HepG2 (cell line): ENCODE results near the gene RAB20. TPM values are rescaled to one million over a fixed set of nuclear protein-coding genes. Genes with fewer than 3 reads are reported as not detected.
A peak's percentile ranks its signal among the peaks of the same experiment; 100 is the strongest.

Experiments used
- BCL3 ChIP-seq: sonication (generic); formaldehyde crosslinking; IDR thresholded peaks from 2 replicates; pipeline ENCODE4 v1.5.1; 2020; ENCODE audit warnings: mild to moderate bottlenecking, missing genetic modification reagents, moderate library complexity
- CREM ChIP-seq, 2 experiments: sonication (generic) in 1 of 2; formaldehyde crosslinking in 1 of 2; IDR thresholded peaks; 2 replicates each; pipeline versions ENCODE4 v1.4.0 to v1.6.1; 2016 to 2020; ENCODE audit warnings: antibody characterized with exemption in 1 of 2, mild to moderate bottlenecking in 1 of 2, missing genetic modification reagents in 1 of 2
- HMGA1 ChIP-seq: sonication (generic); formaldehyde crosslinking; conservative IDR thresholded peaks from 2 replicates; pipeline ENCODE4 v1.4.0; 2020; ENCODE audit warnings: missing genetic modification reagents
- HNF4G ChIP-seq, 2 experiments: sonication (generic) in 1 of 2; formaldehyde crosslinking in 1 of 2; IDR thresholded peaks; 2 replicates each; pipeline versions ENCODE4 v1.4.0 to v1.6.1; 2011 to 2020; ENCODE audit warnings: borderline replicate concordance in 2 of 2, low read depth in 2 of 2, mild to moderate bottlenecking in 2 of 2, low read length in 1 of 2, missing genetic modification reagents in 1 of 2, moderate library complexity in 1 of 2
- KDM4B ChIP-seq: sonication (generic); formaldehyde crosslinking; IDR thresholded peaks from 2 replicates; pipeline ENCODE4 v1.4.0; 2020; ENCODE audit warnings: missing genetic modification reagents
- MED8 ChIP-seq: sonication (generic); formaldehyde crosslinking; IDR thresholded peaks from 2 replicates; pipeline ENCODE4 v1.8.1; 2023; ENCODE audit warnings: mild to moderate bottlenecking, missing genetic modification reagents; ENCODE audit not compliant: insufficient replicate concordance
- NFIC ChIP-seq: IDR thresholded peaks from 2 replicates; pipeline ENCODE4 v1.6.1; 2012; ENCODE audit warnings: mild to moderate bottlenecking, low read length, inconsistent platforms
- NONO ChIP-seq, 2 experiments: fragments of 450-650 bp in 1 of 2; sonication (generic) in 1 of 2; formaldehyde crosslinking in 1 of 2; IDR thresholded peaks in 1 of 2; conservative IDR thresholded peaks in 1 of 2; 2 replicates each; pipeline versions ENCODE4 v1.6.1 to v1.8.0; 2017 to 2022; ENCODE audit warnings: mild to moderate bottlenecking in 1 of 2, missing genetic modification reagents in 1 of 2, moderate library complexity in 1 of 2
- NR2F6 ChIP-seq, 2 experiments: IDR thresholded peaks; 2 replicates each; pipeline ENCODE4 v1.6.1; 2016; ENCODE audit warnings: antibody characterized with exemption in 1 of 2, mild to moderate bottlenecking in 1 of 2
- NR3C1 ChIP-seq: sonication (generic); formaldehyde crosslinking; IDR thresholded peaks from 2 replicates; pipeline ENCODE4 v1.4.0; 2020; ENCODE audit warnings: missing genetic modification reagents
- ONECUT2 ChIP-seq: sonication (generic); formaldehyde crosslinking; IDR thresholded peaks from 2 replicates; pipeline ENCODE4 v1.4.0; 2020; ENCODE audit warnings: missing genetic modification reagents
- PBX2 ChIP-seq: IDR thresholded peaks from 2 replicates; pipeline ENCODE4 v1.6.1; 2016; ENCODE audit warnings: control low read depth
- SATB2 ChIP-seq: sonication (generic); formaldehyde crosslinking; IDR thresholded peaks from 2 replicates; pipeline ENCODE4 v1.5.0; 2020; ENCODE audit warnings: missing genetic modification reagents
- SMARCE1 ChIP-seq: fragments of 450-650 bp; IDR thresholded peaks from 2 replicates; pipeline ENCODE4 v1.6.1; 2017; ENCODE audit warnings: borderline replicate concordance
- SNAI1 ChIP-seq: sonication (generic); formaldehyde crosslinking; IDR thresholded peaks from 2 replicates; pipeline ENCODE4 v1.5.0; 2020; ENCODE audit warnings: mild to moderate bottlenecking, missing genetic modification reagents, borderline replicate concordance
- SP1 ChIP-seq, 2 experiments: fragments of 450-650 bp in 1 of 2; sonication (generic) in 1 of 2; formaldehyde crosslinking in 1 of 2; IDR thresholded peaks; 2 replicates each; pipeline versions ENCODE4 v1.4.0 to v1.6.1; 2016 to 2020; ENCODE audit warnings: missing genetic modification reagents in 1 of 2
- ZBTB7B ChIP-seq: sonication (generic); formaldehyde crosslinking; IDR thresholded peaks from 2 replicates; pipeline ENCODE4 v1.4.0; 2020; ENCODE audit warnings: missing genetic modification reagents
- ZFYVE20 ChIP-seq: sonication (generic); formaldehyde crosslinking; IDR thresholded peaks from 2 replicates; pipeline ENCODE4 v1.8.0; 2023; ENCODE audit warnings: low read depth, mild to moderate bottlenecking, moderate library complexity, missing genetic modification reagents, borderline replicate concordance
- ZMAT3 ChIP-seq: sonication (generic); formaldehyde crosslinking; conservative IDR thresholded peaks from 2 replicates; pipeline ENCODE4 v1.7.0; 2021; ENCODE audit warnings: missing genetic modification reagents
- ZNF143 ChIP-seq: sonication (generic); formaldehyde crosslinking; IDR thresholded peaks from 2 replicates; pipeline ENCODE4 v1.4.0; 2020; ENCODE audit warnings: missing genetic modification reagents
- ZNF326 ChIP-seq: sonication (generic); formaldehyde crosslinking; IDR thresholded peaks from 2 replicates; pipeline ENCODE4 v1.4.0; 2020; ENCODE audit warnings: missing genetic modification reagents, borderline replicate concordance
- ZNF382 ChIP-seq: sonication (generic); formaldehyde crosslinking; IDR thresholded peaks from 2 replicates; pipeline ENCODE4 v1.5.0; 2020; ENCODE audit warnings: missing genetic modification reagents, mild to moderate bottlenecking, borderline replicate concordance
- ZNF383 ChIP-seq: sonication (generic); formaldehyde crosslinking; IDR thresholded peaks from 2 replicates; pipeline ENCODE4 v1.4.0; 2020; ENCODE audit warnings: missing genetic modification reagents, mild to moderate bottlenecking, borderline replicate concordance
- ZNF441 ChIP-seq: sonication (generic); formaldehyde crosslinking; IDR thresholded peaks from 2 replicates; pipeline ENCODE4 v1.7.0; 2021; ENCODE audit warnings: missing genetic modification reagents, borderline replicate concordance
- ZNF557 ChIP-seq: sonication (generic); formaldehyde crosslinking; IDR thresholded peaks from 2 replicates; pipeline ENCODE4 v1.4.0; 2020; ENCODE audit warnings: missing genetic modification reagents
- ZNF577 ChIP-seq: sonication (generic); formaldehyde crosslinking; IDR thresholded peaks from 2 replicates; pipeline ENCODE4 v1.4.0; 2020; ENCODE audit warnings: mild to moderate bottlenecking, low read depth, missing genetic modification reagents, borderline replicate concordance
- ZNF703 ChIP-seq: sonication (generic); formaldehyde crosslinking; IDR thresholded peaks from 2 replicates; pipeline ENCODE4 v1.5.1; 2020; ENCODE audit warnings: missing genetic modification reagents, mild to moderate bottlenecking, moderate library complexity, borderline replicate concordance
- ZNF784 ChIP-seq: sonication (generic); formaldehyde crosslinking; IDR thresholded peaks from 2 replicates; pipeline ENCODE4 v1.5.1; 2020; ENCODE audit warnings: missing genetic modification reagents, mild to moderate bottlenecking, borderline replicate concordance
- polyA plus RNA-seq, 8 experiments: library from polyadenylated mRNA; depleted of rRNA in 3 of 8; stranded (reverse) in 7 of 8; unstranded in 1 of 8; fragments of >200 nt; fragmentation: Illumina TruSeq in 4 of 8; extraction: Trizol in 4 of 8; gene quantifications; 2 replicates each; pipeline versions ENCODE4 v1.2.1 to v1.2.3, GENCODE V29; 2011 to 2016; ENCODE audit warnings: low read depth in 4 of 8, missing spikeins in 1 of 8, mixed read lengths in 1 of 8; ENCODE audit not compliant: insufficient read depth in 1 of 8
- total RNA-seq, 5 experiments: library from RNA; depleted of rRNA; stranded (reverse); fragments of >200 nt; fragmentation: Illumina TruSeq; extraction: Trizol; gene quantifications; 2 replicates each; pipeline ENCODE4 v1.2.3, GENCODE V29; 2016; ENCODE audit warnings: low read depth in 1 of 5

Gene RAB20
- total and polyA plus RNA-seq, 2 of the 13 experiments (the other 11 are each of a cell fraction or from before 2014, with no cell fraction given), result 15.6 to 30.5 TPM

GRCh38 chr13:110561344-110562035 is at the start of gene RAB20 (continued):
- 0 out of 2 replicates have a peak, but pooled peaks have one; percentile 37 for TF ChIP-seq ZMAT3 (CRISPR knock-in tag)
- no peak for TF ChIP-seq ZNF441 (CRISPR knock-in tag)
- no peak for TF ChIP-seq ZNF784
- no peak for TF ChIP-seq NR3C1 (CRISPR knock-in tag)
- no peak for TF ChIP-seq SP1 (IDR thresholded peaks at IDR 0.05)
- peak; percentile 72 for TF ChIP-seq SP1 (CRISPR knock-in tag; IDR thresholded peaks at IDR 0.05)
- no peak for TF ChIP-seq NR2F6 (IDR thresholded peaks at IDR 0.05)
- TF ChIP-seq NR2F6 (CRISPR knock-in tag; IDR thresholded peaks at IDR 0.05), result no peak
- TF ChIP-seq ONECUT2, result no peak
- no peak for TF ChIP-seq SMARCE1
- TF ChIP-seq SNAI1 (CRISPR knock-in tag), result 0 out of 2 replicates have a peak, but pooled peaks have one; percentile 40
- no peak for TF ChIP-seq ZFYVE20 (CRISPR knock-in tag)
- no peak for TF ChIP-seq NFIC
- no peak for TF ChIP-seq ZNF326 (CRISPR knock-in tag)
- TF ChIP-seq ZBTB7B, result peak; percentile 47; the same call in 1 of the 2 replicates
- no peak for TF ChIP-seq ZNF577 (CRISPR knock-in tag)
- no peak for TF ChIP-seq HMGA1 (CRISPR knock-in tag)
- 0 out of 2 replicates have a peak, but pooled peaks have one; percentile 61 for TF ChIP-seq ZNF703 (CRISPR knock-in tag)
- TF ChIP-seq ZNF383 (CRISPR knock-in tag), result no peak
- no peak for TF ChIP-seq MED8 (CRISPR knock-in tag)
- TF ChIP-seq NONO (IDR thresholded peaks at IDR 0.05), result no peak
- TF ChIP-seq NONO (CRISPR knock-in tag; conservative IDR thresholded peaks at IDR 0.05), result no peak
- TF ChIP-seq CREM (IDR thresholded peaks at IDR 0.05), result no peak
- no peak for TF ChIP-seq CREM (CRISPR knock-in tag; IDR thresholded peaks at IDR 0.05)
- TF ChIP-seq ZNF382 (CRISPR knock-in tag), result no peak
- TF ChIP-seq PBX2 (CRISPR knock-in tag), result no peak
- TF ChIP-seq SATB2 (CRISPR knock-in tag), result no peak
- TF ChIP-seq HNF4G (IDR thresholded peaks at IDR 0.05; ENCODE audit: borderline replicate concordance, low read depth, low read length), result no peak
- no peak for TF ChIP-seq HNF4G (CRISPR knock-in tag; IDR thresholded peaks at IDR 0.05; ENCODE audit: borderline replicate concordance, low read depth)
- TF ChIP-seq ZNF557 (CRISPR knock-in tag), result no peak
- no peak for TF ChIP-seq ZNF143 (CRISPR knock-in tag)
- no peak for TF ChIP-seq KDM4B (CRISPR knock-in tag)
- no peak for TF ChIP-seq BCL3 (CRISPR knock-in tag)
